Endothelial cell of umbilical vein (primary cell): Measurements from ENCODE around the gene CDC5L. TPM values are rescaled to one million over a fixed set of nuclear protein-coding genes. Genes with fewer than 3 reads are reported as not detected.

ENCODE experiments used
- BruUV-seq: library from RNA; stranded (reverse); fragments of 400-500 nt; replicated peaks from 2 replicates; lab custom pipeline; 2021; lab: Mats Ljungman, UMichigan
- CTCF ChIA-PET: fragments of 300-600, 350-600 bp; sonication (Branson Sonifier 250); formaldehyde crosslinking; loops from one replicate; lab custom pipeline; 2021; ENCODE audit warnings: antibody characterized with exemption, inconsistent platforms; lab: Charles Lee
- POLR2A ChIA-PET: fragments of 300-600, 350-600 bp; sonication (Branson Sonifier 250); formaldehyde crosslinking; loops from one replicate; lab custom pipeline; 2021; ENCODE audit warnings: antibody characterized with exemption, inconsistent platforms; lab: Charles Lee
- DNase-seq: peaks from one replicate; pipeline ENCODE4 v3.0.0-alpha.2; 2011; ENCODE audit warnings: low read depth, low spot score
- FAIRE-seq: peaks from 2 replicates; lab custom pipeline; 2011; peaks lifted over from hg19 to GRCh38; lab: Jason Lieb, UNC
- H2AFZ ChIP-seq: 2 replicates; pipeline ENCODE4 v1.6.0; 2012; ENCODE audit warnings: low read depth, low read length, control low read depth, inconsistent platforms
- H3K27ac ChIP-seq: 2 replicates; pipeline ENCODE4 v1.5.1; 2011; ENCODE audit warnings: low read depth, mild to moderate bottlenecking, control low read depth, low read length, moderate library complexity; ENCODE audit not compliant: insufficient read depth
- H3K27me3 ChIP-seq, 2 experiments: 2 replicates each; pipeline versions ENCODE4 v1.6.0 to v1.6.1; 2011; ENCODE audit warnings: low read length in 2 of 2, mixed read lengths in 1 of 2; ENCODE audit not compliant: control insufficient read depth in 2 of 2, insufficient read depth in 2 of 2
- H3K36me3 ChIP-seq, 2 experiments: 2 replicates in 1 of 2; 3 replicates in 1 of 2; pipeline ENCODE4 v1.5.1; 2011; ENCODE audit warnings: low read length in 2 of 2, mild to moderate bottlenecking in 1 of 2, moderate library complexity in 1 of 2; ENCODE audit not compliant: control insufficient read depth in 2 of 2, insufficient read depth in 2 of 2; ENCODE audit errors: extremely low read depth in 1 of 2
- H3K4me1 ChIP-seq: 3 replicates; pipeline ENCODE4 v1.5.1; 2011; ENCODE audit warnings: mild to moderate bottlenecking, low read length; ENCODE audit not compliant: control insufficient read depth, insufficient read depth; ENCODE audit errors: extremely low read depth
- H3K4me2 ChIP-seq: 2 replicates; pipeline ENCODE4 v1.6.1; 2011; ENCODE audit warnings: low read length, control low read depth, mixed read lengths; ENCODE audit not compliant: insufficient read depth
- H3K4me3 ChIP-seq, 3 experiments: fragments of 200-600 bp in 1 of 3; sonication (generic), shearing (Covaris generic) in 1 of 3; replicated peaks in 1 of 3; 2 replicates each; pipeline ENCODE4 v1.5.1; 2011 to 2016; ENCODE audit warnings: control low read depth in 3 of 3, low read length in 3 of 3, mild to moderate bottlenecking in 2 of 3, inconsistent platforms in 1 of 3, low read depth in 1 of 3, moderate library complexity in 1 of 3; ENCODE audit not compliant: insufficient read depth in 1 of 3
- H3K79me2 ChIP-seq: 2 replicates; pipeline ENCODE4 v1.6.0; 2012; ENCODE audit warnings: low read length, inconsistent platforms; ENCODE audit not compliant: control insufficient read depth, insufficient read depth
- H3K9ac ChIP-seq: replicated peaks from 2 replicates; pipeline ENCODE3; 2011; ENCODE audit warnings: low read length, control low read depth; ENCODE audit not compliant: insufficient read depth; ENCODE audit errors: extremely low read depth
- H3K9me1 ChIP-seq: replicated peaks from 3 replicates; pipeline ENCODE4 v1.6.0; 2011; ENCODE audit warnings: mild to moderate bottlenecking, low read length; ENCODE audit not compliant: control insufficient read depth, insufficient read depth; ENCODE audit errors: extremely low read depth
- H3K9me3 ChIP-seq: replicated peaks from 2 replicates; pipeline ENCODE4 v1.5.1; 2012; ENCODE audit warnings: low read length, inconsistent platforms; ENCODE audit not compliant: control insufficient read depth, insufficient read depth
- H4K20me1 ChIP-seq: replicated peaks from 2 replicates; pipeline ENCODE3; 2011; ENCODE audit warnings: mild to moderate bottlenecking, low read length; ENCODE audit not compliant: control insufficient read depth, insufficient read depth; ENCODE audit errors: extremely low read depth
- CTCF ChIP-seq, 2 donors: IDR thresholded peaks; 1 replicate in 1 of 2; 2 replicates in 1 of 2; pipeline ENCODE4 v1.5.1; 2011; ENCODE audit warnings: low read length in 2 of 2, mild to moderate bottlenecking in 2 of 2, moderate library complexity in 2 of 2, control low read depth in 1 of 2, inconsistent platforms in 1 of 2, low read depth in 1 of 2; ENCODE audit not compliant: insufficient read depth in 1 of 2; ENCODE audit errors: extremely low read depth in 1 of 2
- MYC ChIP-seq: IDR thresholded peaks from one replicate; pipeline ENCODE4 v1.6.1; 2011; ENCODE audit warnings: mild to moderate bottlenecking, low read depth, low read length
- POLR2A ChIP-seq: IDR thresholded peaks from 2 replicates; pipeline ENCODE4 v1.6.1; 2012; ENCODE audit warnings: low read depth, mild to moderate bottlenecking, control low read depth, low read length
- POLR2AphosphoS5 ChIP-seq: IDR thresholded peaks from 2 replicates; pipeline ENCODE4 v1.6.1; 2012; ENCODE audit warnings: low read depth, mild to moderate bottlenecking, control low read depth, low read length, moderate library complexity; ENCODE audit not compliant: insufficient read depth
- dilution Hi-C: fragments of 300-500 bp; cut with MboI; formaldehyde crosslinking; loops from one replicate; pipeline ENCODE4 v1.15.0; 2019; ENCODE audit warnings: low sequenced_read_pairs; ENCODE audit not compliant: extremely low pct_ligation_motif_present
- intact Hi-C: fragments of 100-400 bp; cut with micrococcal nuclease; formaldehyde crosslinking; loops from one replicate; pipeline ENCODE4 v1.10.0; 2022
- polyA plus RNA-seq, 4 experiments: library from polyadenylated mRNA; depleted of rRNA in 3 of 4; stranded (reverse) in 3 of 4; unstranded in 1 of 4; fragments of >200 nt; gene quantifications; 2 replicates each; pipeline versions ENCODE4 v1.2.1 to v1.2.3, GENCODE V29; 2011 to 2012; ENCODE audit warnings: missing spikeins in 1 of 4
- total RNA-seq: library from RNA; stranded (reverse); gene quantifications from 2 replicates; pipeline ENCODE4 v1.2.3, GENCODE V29; 2021
- TF ChIP-seq, protein P1 (sequence below): IDR thresholded peaks from 2 replicates; pipeline ENCODE4 v1.6.1; 2011; ENCODE audit not compliant: insufficient read depth, insufficient read length

The CDC5L gene
- total and polyA plus RNA-seq, 2 donors (not counting 3 experiments of a cell fraction or from before 2014, with no cell fraction given), result 6.9 to 24.6 TPM

DNA sequence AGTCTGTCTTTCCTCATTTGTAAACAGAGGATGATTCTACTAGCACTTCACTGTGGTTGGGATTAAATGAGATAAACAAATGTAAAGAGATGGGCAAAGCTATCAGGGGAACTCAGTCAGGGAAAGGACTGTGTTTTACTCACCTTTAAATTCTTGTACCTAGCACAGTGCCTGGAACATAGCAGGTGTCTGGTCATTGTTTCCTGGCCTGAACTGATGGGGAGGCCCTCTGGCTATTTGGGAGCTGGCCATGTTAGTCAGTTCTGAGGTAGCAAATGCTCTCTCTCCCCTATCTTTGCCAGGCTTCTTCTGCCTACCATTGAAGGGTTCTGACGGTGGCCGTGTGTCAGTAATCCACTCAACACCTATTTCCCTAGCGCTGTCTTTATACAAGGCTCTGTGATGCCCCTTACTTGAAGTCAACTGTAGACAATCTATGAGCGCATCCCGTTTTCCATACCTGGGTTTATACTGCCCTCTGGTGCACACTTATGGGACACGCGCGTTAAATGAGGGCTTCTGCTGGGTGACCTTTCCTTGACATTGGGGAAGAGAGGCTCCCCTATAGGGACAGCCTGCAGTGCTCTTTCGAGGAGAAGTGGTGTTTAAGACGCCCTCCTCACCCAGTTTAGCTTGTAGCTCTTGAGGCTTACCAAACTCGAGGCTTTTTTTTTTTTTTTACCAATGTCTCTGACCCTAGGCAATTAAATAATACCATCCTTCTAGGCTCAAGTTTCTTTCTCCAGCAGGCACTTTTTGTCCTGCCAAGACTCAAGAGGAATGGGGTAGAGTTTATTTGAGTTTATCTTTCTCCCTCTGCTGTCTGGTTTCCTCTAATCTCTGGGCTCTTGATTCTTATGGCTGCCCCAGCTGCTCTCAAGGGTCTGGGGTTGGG lies 49.0 kb upstream of the CDC5L start:
- no TSS peak for BruUV-seq
- DNase-seq, result peak; percentile 63
- Histone ChIP-seq H3K4me1 (no peaks in the 10 kb centered on the region), H3K79me2 (no peaks in the 10 kb centered on the region), H3K4me3 (no peak overlapping the region), H3K9ac (no peak overlapping the region), H3K9me1 (no peaks in the 10 kb centered on the region), H2AFZ (no peak overlapping the region), H3K9me3 (no peaks in the 10 kb centered on the region), H3K36me3 (no peaks in the 10 kb centered on the region), H3K27me3 (peaks cover 28 to 44% of the 10 kb centered on the region in 2 experiments), H4K20me1 (no peaks in the 10 kb centered on the region), H3K4me2 (no peak overlapping the region), H3K27ac (no peak overlapping the region)
- TF ChIP-seq, protein P1, sequence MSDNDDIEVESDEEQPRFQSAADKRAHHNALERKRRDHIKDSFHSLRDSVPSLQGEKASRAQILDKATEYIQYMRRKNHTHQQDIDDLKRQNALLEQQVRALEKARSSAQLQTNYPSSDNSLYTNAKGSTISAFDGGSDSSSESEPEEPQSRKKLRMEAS, result no peak
- TF ChIP-seq CTCF (IDR thresholded peaks at IDR 0.05; ENCODE audit: extremely low read depth in 1 of 2, insufficient read depth in 1 of 2, low read depth in 1 of 2, low read length in 2 of 2) (peak; percentile 57 to 72), POLR2A (no peak), POLR2AphosphoS5 (no peak), MYC (no peak)
- intact Hi-C loops (loop anchor here (1.0 to 5.0 kb wide), 4 partner anchors 70 to 242 kb away; no protein-coding TSS in a partner anchor), dilution Hi-C loops (no loop called here)
- CTCF ChIA-PET, result interaction anchor here (0.5 to 6.3 kb wide), 23 partner anchors 13 to 260 kb away, joined by 3 to 154 read pairs (median 4); partner anchors contain the start of genes AARS2, MRPL14, SLC35B2 and TMEM151B
- FAIRE-seq, result peak; percentile 93
- POLR2A ChIA-PET, result no interaction called here
